KMS-11 (cell line): Measurements from ENCODE around the gene ZFAND3.

Source experiments
- H2AFZ ChIP-seq: fragments of 200-600 bp; sonication (generic); 2 replicates; pipeline ENCODE4 v1.6.1; 2016; ENCODE audit warnings: antibody characterized with exemption, mixed run types, low read depth
- H3K27ac ChIP-seq: fragments of 200-600 bp; sonication (generic); 2 replicates; pipeline ENCODE4 v1.6.1; 2016; ENCODE audit warnings: mild to moderate bottlenecking, mixed run types
- H3K27me3 ChIP-seq: fragments of 200-600 bp; sonication (generic); 2 replicates; pipeline ENCODE4 v1.6.1; 2017; ENCODE audit warnings: mild to moderate bottlenecking, low read depth, mixed run types, moderate library complexity; ENCODE audit not compliant: insufficient read depth
- H3K36me3 ChIP-seq: fragments of 200-600 bp; sonication (generic); 2 replicates; pipeline ENCODE4 v1.6.1; 2017; ENCODE audit warnings: mild to moderate bottlenecking, mixed run types; ENCODE audit not compliant: insufficient read depth
- H3K4me1 ChIP-seq: fragments of 200-600 bp; sonication (generic); 2 replicates; pipeline ENCODE4 v1.6.1; 2016; ENCODE audit warnings: mild to moderate bottlenecking, low read depth, mixed run types; ENCODE audit not compliant: poor library complexity, severe bottlenecking
- H3K4me2 ChIP-seq: fragments of 200-600 bp; sonication (generic); 2 replicates; pipeline ENCODE4 v1.7.0; 2016; ENCODE audit warnings: mild to moderate bottlenecking, mixed run types
- H3K4me3 ChIP-seq: fragments of 200-600 bp; sonication (generic); IDR thresholded peaks from 2 replicates; pipeline ENCODE4 v1.6.1; 2017; ENCODE audit warnings: low read depth, low read length, mixed read lengths; ENCODE audit not compliant: insufficient read depth
- H3K79me2 ChIP-seq: fragments of 200-600 bp; sonication (generic); 2 replicates; pipeline ENCODE4 v1.6.1; 2016; ENCODE audit warnings: low read depth, mixed run types; ENCODE audit not compliant: insufficient read depth
- H3K9ac ChIP-seq: fragments of 200-600 bp; sonication (generic); 2 replicates; pipeline ENCODE4 v1.6.1; 2016; ENCODE audit warnings: mild to moderate bottlenecking, mixed run types
- H4K20me1 ChIP-seq: fragments of 200-600 bp; sonication (generic); 2 replicates; pipeline ENCODE4 v1.6.1; 2016; ENCODE audit warnings: mild to moderate bottlenecking, mixed run types; ENCODE audit not compliant: insufficient read depth
- CTCF ChIP-seq: fragments of 200-600 bp; sonication (generic); conservative IDR thresholded peaks from 2 replicates; pipeline ENCODE4 v1.6.1; 2017; ENCODE audit warnings: low read depth, mild to moderate bottlenecking, antibody characterized with exemption, low read length, moderate library complexity, mixed read lengths

Gene ZFAND3

GRCh38 chr6:38078671-38079070 is 259.1 kb downstream of the ZFAND3 start:
- no peaks in the 10 kb centered on the region for H4K20me1 ChIP-seq
- no peak for TF ChIP-seq CTCF

GRCh38 chr6:38079107-38079506 is 259.6 kb downstream of the ZFAND3 start:
- Histone ChIP-seq H3K4me1 (no peaks in the 10 kb centered on the region), H4K20me1 (no peaks in the 10 kb centered on the region), H3K79me2 (no peaks in the 10 kb centered on the region), H2AFZ (no peak overlapping the region), H3K27ac (no peak overlapping the region), H3K4me3 (no peak overlapping the region), H3K36me3 (no peaks in the 10 kb centered on the region), H3K27me3 (no peaks in the 10 kb centered on the region), H3K4me2 (no peak overlapping the region), H3K9ac (no peak overlapping the region)
- TF ChIP-seq CTCF = no peak

More at GRCh38 chr6:38078671-38079070, 259.1 kb downstream of the ZFAND3 start:
- no peaks in the 10 kb centered on the region for H3K79me2 ChIP-seq
- H3K36me3 ChIP-seq = no peaks in the 10 kb centered on the region
- no peak overlapping the region for H2AFZ ChIP-seq
- H3K27me3 ChIP-seq = no peaks in the 10 kb centered on the region
- no peaks in the 10 kb centered on the region for H3K4me1 ChIP-seq
- no peak overlapping the region for H3K9ac ChIP-seq
- no peak overlapping the region for H3K4me2 ChIP-seq
- no peak overlapping the region for H3K4me3 ChIP-seq
- no peak overlapping the region for H3K27ac ChIP-seq

- Histone ChIP-seq H4K20me1 (no peaks in the 10 kb centered on the region), H2AFZ (no peak overlapping the region), H3K79me2 (no peaks in the 10 kb centered on the region), H3K4me2 (no peak overlapping the region), H3K4me1 (no peaks in the 10 kb centered on the region), H3K4me3 (no peak overlapping the region), H3K9ac (no peak overlapping the region), H3K27me3 (no peaks in the 10 kb centered on the region), H3K27ac (no peak overlapping the region), H3K36me3 (no peaks in the 10 kb centered on the region)
- no peak for TF ChIP-seq CTCF
Measured at GRCh38 chr6:38079537-38079936, 260.0 kb downstream of the ZFAND3 start.

DNA sequence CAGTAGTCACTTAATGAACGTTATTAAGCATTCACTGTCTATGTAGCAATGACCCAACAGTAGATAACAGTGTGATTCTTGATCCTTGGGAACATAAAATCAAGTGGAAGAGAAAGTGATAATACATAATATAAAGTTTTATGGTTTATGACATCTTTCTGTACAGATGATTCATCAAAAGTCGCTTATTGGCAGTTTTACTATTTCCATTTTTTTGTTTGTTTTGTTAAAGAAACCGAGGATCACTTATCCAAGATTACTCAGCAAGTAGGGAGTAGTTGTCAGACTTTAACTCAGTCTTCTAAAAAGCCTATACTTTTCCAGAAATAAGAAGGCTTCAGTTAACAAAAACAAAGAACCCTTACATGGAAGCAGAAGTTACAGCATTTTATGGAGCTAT is 260.8 kb downstream of the ZFAND3 start:
- H3K4me1 ChIP-seq = no peaks in the 10 kb centered on the region
- no peaks in the 10 kb centered on the region for H3K79me2 ChIP-seq
- H4K20me1 ChIP-seq = no peaks in the 10 kb centered on the region
- no peak for TF ChIP-seq CTCF
- no peak overlapping the region for H3K27ac ChIP-seq
- no peak overlapping the region for H2AFZ ChIP-seq
- H3K9ac ChIP-seq = no peak overlapping the region
- H3K36me3 ChIP-seq = no peaks in the 10 kb centered on the region
- H3K27me3 ChIP-seq = no peaks in the 10 kb centered on the region
- no peak overlapping the region for H3K4me3 ChIP-seq
- H3K4me2 ChIP-seq = no peak overlapping the region
